Omental fat pad (tissue), 4 donors: ENCODE results near the gene RAB33A. TPM values are rescaled to one million over a fixed set of nuclear protein-coding genes. Genes with fewer than 3 reads are reported as not detected.

ENCODE experiments used
- ATAC-seq: fragments of 150-250 bp; one replicate; pipeline ENCODE4 v1.9.1; 2016; ENCODE audit warnings: mild to moderate bottlenecking, moderate library complexity; ENCODE audit not compliant: low FRiP score
- DNase-seq: peaks from one replicate; pipeline ENCODE4 v3.0.0-alpha.2; 2019; ENCODE audit warnings: low spot score
- CTCF ChIP-seq, 3 donors: fragments of 450-650 bp; IDR thresholded peaks; one replicate each; pipeline ENCODE4 v1.5.1; 2016 to 2017; ENCODE audit warnings: antibody characterized with exemption in 3 of 3, mild to moderate bottlenecking in 3 of 3, moderate library complexity in 2 of 3
- total RNA-seq, 4 donors: library from RNA; depleted of rRNA; stranded (reverse); fragments of >200 nt; gene quantifications; one replicate each; pipeline ENCODE4 v1.1.0, GENCODE V29; 2016

Gene RAB33A
- total RNA-seq, 4 donors from 2014 or later, result 1.4 to 3.0 (median 1.4) TPM; not detected in 1

DNA sequence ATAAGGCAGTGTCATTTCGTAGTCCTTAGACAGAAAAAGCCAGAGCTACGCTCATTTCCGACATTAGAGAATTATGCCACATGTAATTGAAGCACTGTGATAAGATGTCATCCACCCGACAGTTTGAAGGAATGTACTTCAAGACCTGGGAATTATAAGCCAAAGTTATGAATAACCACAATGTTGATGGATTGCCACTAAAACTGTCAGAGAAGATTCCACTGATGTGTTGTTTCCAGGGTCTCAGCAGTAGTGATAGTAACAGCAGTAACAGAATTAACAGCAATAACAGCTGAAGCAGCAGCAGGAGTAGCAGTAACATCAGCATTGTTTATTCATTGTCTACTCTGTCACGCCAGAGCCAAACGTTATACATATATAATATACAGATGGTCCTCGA lies 24.7 kb downstream of the RAB33A start:
- DNase-seq (no peak), ATAC-seq (no peak)
- TF ChIP-seq CTCF (IDR thresholded peaks at IDR 0.05), result no peak

GRCh38 chrX:130197464-130197863 lies 25.7 kb downstream of the RAB33A start:
- no peak for DNase-seq

GRCh38 chrX:130204647-130205046 lies 32.9 kb downstream of the RAB33A start:
- no peak for TF ChIP-seq CTCF (IDR thresholded peaks at IDR 0.05)
- DNase-seq (no peak), ATAC-seq (no peak)

More at GRCh38 chrX:130197464-130197863, 25.7 kb downstream of the RAB33A start:
- no peak for ATAC-seq
- no peak for TF ChIP-seq CTCF (IDR thresholded peaks at IDR 0.05)

GRCh38 chrX:130211415-130212186 lies 39.8 kb downstream of the RAB33A start:
- TF ChIP-seq CTCF (IDR thresholded peaks at IDR 0.05), result no peak
- ATAC-seq (no peak), DNase-seq (no peak)

- no peak for TF ChIP-seq CTCF (IDR thresholded peaks at IDR 0.05)
- ATAC-seq (no peak), DNase-seq (no peak)
These were observed 40.6 kb downstream of the RAB33A start for GRCh38 chrX:130212371-130212770.

- DNase-seq (no peak), ATAC-seq (no peak)
- TF ChIP-seq CTCF (IDR thresholded peaks at IDR 0.05), result no peak
These were observed 41.6 kb downstream of the RAB33A start for GRCh38 chrX:130213376-130213775.

- ATAC-seq (no peak), DNase-seq (no peak)
- TF ChIP-seq CTCF (IDR thresholded peaks at IDR 0.05), result no peak
These were observed 44.6 kb downstream of the RAB33A start for GRCh38 chrX:130216320-130216719.
